DND-41 (cell line): Measurements from ENCODE around the gene IL26.
A peak's percentile ranks its signal among the peaks of the same experiment; 100 is the strongest.

Experiments
- ATAC-seq: fragments of 200-7000 bp; cut with Tn5 transposase; 3 replicates; pipeline ENCODE4 v1.9.1; 2021; ENCODE audit warnings: low read depth; ENCODE audit not compliant: insufficient read depth
- DNase-seq: peaks from one replicate; pipeline ENCODE4 v3.0.0-alpha.2; 2020
- H2AFZ ChIP-seq: 2 replicates; pipeline ENCODE4 v1.6.0; 2012; ENCODE audit warnings: low read depth, low read length
- H3K27ac ChIP-seq: 2 replicates; pipeline ENCODE4 v1.5.1; 2012; ENCODE audit warnings: low read length, inconsistent platforms
- H3K27me3 ChIP-seq: fragments of 200-600 bp; sonication (generic); 2 replicates; pipeline ENCODE4 v1.6.0; 2012; ENCODE audit warnings: low read length, mild to moderate bottlenecking, inconsistent platforms; ENCODE audit not compliant: insufficient read depth, poor library complexity
- H3K36me3 ChIP-seq: 2 replicates; pipeline ENCODE4 v1.5.1; 2012; ENCODE audit warnings: low read length, inconsistent platforms; ENCODE audit not compliant: insufficient read depth
- H3K4me1 ChIP-seq: 2 replicates; pipeline ENCODE4 v1.5.1; 2012; ENCODE audit warnings: mild to moderate bottlenecking, low read length; ENCODE audit not compliant: insufficient read depth
- H3K4me2 ChIP-seq: 2 replicates; pipeline ENCODE4 v1.6.0; 2012; ENCODE audit warnings: mild to moderate bottlenecking, moderate library complexity, low read length, inconsistent platforms; ENCODE audit not compliant: insufficient read depth
- H3K4me3 ChIP-seq, 2 experiments: fragments of 200-600 bp in 1 of 2; shearing (Covaris generic) in 1 of 2; 2 replicates each; pipeline ENCODE4 v1.5.1; 2012 to 2016; ENCODE audit warnings: inconsistent platforms in 2 of 2, low read length in 2 of 2, mild to moderate bottlenecking in 2 of 2, low read depth in 1 of 2, moderate library complexity in 1 of 2
- H3K79me2 ChIP-seq: 2 replicates; pipeline ENCODE4 v1.6.0; 2012; ENCODE audit warnings: low read length, inconsistent platforms; ENCODE audit not compliant: insufficient read depth
- H3K9ac ChIP-seq: 2 replicates; pipeline ENCODE4 v1.6.0; 2012; ENCODE audit warnings: low read depth, mild to moderate bottlenecking, inconsistent platforms, low read length, moderate library complexity
- H3K9me3 ChIP-seq: 2 replicates; pipeline ENCODE4 v1.5.1; 2012; ENCODE audit warnings: low read length, moderate library complexity, mild to moderate bottlenecking, inconsistent platforms; ENCODE audit not compliant: insufficient read depth, severe bottlenecking
- H4K20me1 ChIP-seq: 2 replicates; pipeline ENCODE4 v1.6.0; 2012; ENCODE audit warnings: low read length; ENCODE audit not compliant: insufficient read depth
- EZH2 ChIP-seq: IDR thresholded peaks from 3 replicates; pipeline ENCODE4 v1.6.1; 2012; ENCODE audit warnings: borderline replicate concordance, low read depth, mild to moderate bottlenecking, moderate library complexity, low read length, inconsistent platforms; ENCODE audit not compliant: severe bottlenecking
- TF ChIP-seq, protein P1 (sequence below): IDR thresholded peaks from 2 replicates; pipeline ENCODE4 v1.5.1; 2012; ENCODE audit warnings: borderline replicate concordance, low read length, moderate library complexity, mild to moderate bottlenecking; ENCODE audit not compliant: poor library complexity, severe bottlenecking; ENCODE audit errors: extremely low read depth

The IL26 gene

GRCh38 chr12:68206446-68206845 lies 19.2 kb downstream of the IL26 start:
- no peaks in the 10 kb centered on the region for H3K9me3 ChIP-seq
- no peaks in the 10 kb centered on the region for H3K4me1 ChIP-seq
- no peak overlapping the region for H2AFZ ChIP-seq
- peaks cover 15% of the 10 kb centered on the region for H3K27me3 ChIP-seq
- H3K27ac ChIP-seq: no peak overlapping the region
- H3K4me3 ChIP-seq: no peak overlapping the region
- ATAC-seq: no peak
- H3K36me3 ChIP-seq: no peaks in the 10 kb centered on the region
- no peaks in the 10 kb centered on the region for H3K79me2 ChIP-seq
- DNase-seq: no peak
- no peak overlapping the region for H3K4me2 ChIP-seq
- H4K20me1 ChIP-seq: no peaks in the 10 kb centered on the region
- H3K9ac ChIP-seq: no peak overlapping the region
- TF ChIP-seq, protein P1, sequence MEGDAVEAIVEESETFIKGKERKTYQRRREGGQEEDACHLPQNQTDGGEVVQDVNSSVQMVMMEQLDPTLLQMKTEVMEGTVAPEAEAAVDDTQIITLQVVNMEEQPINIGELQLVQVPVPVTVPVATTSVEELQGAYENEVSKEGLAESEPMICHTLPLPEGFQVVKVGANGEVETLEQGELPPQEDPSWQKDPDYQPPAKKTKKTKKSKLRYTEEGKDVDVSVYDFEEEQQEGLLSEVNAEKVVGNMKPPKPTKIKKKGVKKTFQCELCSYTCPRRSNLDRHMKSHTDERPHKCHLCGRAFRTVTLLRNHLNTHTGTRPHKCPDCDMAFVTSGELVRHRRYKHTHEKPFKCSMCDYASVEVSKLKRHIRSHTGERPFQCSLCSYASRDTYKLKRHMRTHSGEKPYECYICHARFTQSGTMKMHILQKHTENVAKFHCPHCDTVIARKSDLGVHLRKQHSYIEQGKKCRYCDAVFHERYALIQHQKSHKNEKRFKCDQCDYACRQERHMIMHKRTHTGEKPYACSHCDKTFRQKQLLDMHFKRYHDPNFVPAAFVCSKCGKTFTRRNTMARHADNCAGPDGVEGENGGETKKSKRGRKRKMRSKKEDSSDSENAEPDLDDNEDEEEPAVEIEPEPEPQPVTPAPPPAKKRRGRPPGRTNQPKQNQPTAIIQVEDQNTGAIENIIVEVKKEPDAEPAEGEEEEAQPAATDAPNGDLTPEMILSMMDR: no peak
- TF ChIP-seq EZH2: no peak

GRCh38 chr12:68203460-68203875 lies 22.1 kb downstream of the IL26 start:
- TF ChIP-seq EZH2: no peak
- TF ChIP-seq, protein P1: no peak
- Histone ChIP-seq H3K4me1 (peaks cover 7% of the 10 kb centered on the region), H3K27ac (no peak overlapping the region), H4K20me1 (no peaks in the 10 kb centered on the region), H3K36me3 (no peaks in the 10 kb centered on the region), H3K79me2 (no peaks in the 10 kb centered on the region), H2AFZ (no peak overlapping the region), H3K4me2 (no peak overlapping the region), H3K4me3 (no peak overlapping the region), H3K9me3 (no peaks in the 10 kb centered on the region), H3K27me3 (peaks cover 19% of the 10 kb centered on the region), H3K9ac (no peak overlapping the region)
- peak; percentile 62 for ATAC-seq
- no peak for DNase-seq

DNA sequence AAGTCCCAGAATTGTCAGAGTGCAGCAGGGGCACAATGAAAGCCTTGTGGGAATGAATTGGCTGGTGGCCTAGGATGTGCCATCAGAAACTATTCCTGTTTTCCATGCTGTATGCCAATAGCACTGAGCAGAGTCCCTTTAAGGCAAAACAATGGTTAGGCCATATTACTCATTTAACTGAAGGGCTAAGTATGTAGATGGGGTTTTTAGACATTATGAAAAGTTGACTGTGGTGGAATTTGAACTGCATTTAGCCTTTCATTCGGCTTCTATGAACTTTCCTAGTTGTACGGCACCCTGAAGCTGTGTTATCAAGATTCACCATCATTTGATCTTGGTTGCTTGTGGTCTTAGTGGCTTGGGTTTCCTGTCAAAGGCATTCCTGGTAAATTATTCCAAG lies 24.8 kb downstream of the IL26 start:
- Histone ChIP-seq H3K4me2 (no peak overlapping the region), H3K36me3 (no peaks in the 10 kb centered on the region), H3K9me3 (no peaks in the 10 kb centered on the region), H3K4me3 (no peak overlapping the region), H2AFZ (no peak overlapping the region), H3K4me1 (peaks cover 7% of the 10 kb centered on the region), H4K20me1 (no peaks in the 10 kb centered on the region), H3K27ac (no peak overlapping the region), H3K79me2 (no peaks in the 10 kb centered on the region), H3K9ac (no peak overlapping the region), H3K27me3 (peaks cover 10% of the 10 kb centered on the region)
- ATAC-seq (peak; percentile 66), DNase-seq (no peak)
- no peak for TF ChIP-seq EZH2
- TF ChIP-seq, protein P1: no peak

- ATAC-seq (no peak), DNase-seq (no peak)
- TF ChIP-seq EZH2: no peak
- TF ChIP-seq, protein P1: no peak
- no peak overlapping the region for H3K27ac ChIP-seq
- no peak overlapping the region for H3K9ac ChIP-seq
- no peak overlapping the region for H3K4me2 ChIP-seq
- H4K20me1 ChIP-seq: no peaks in the 10 kb centered on the region
- H2AFZ ChIP-seq: no peak overlapping the region
- no peak overlapping the region for H3K4me3 ChIP-seq
- peaks cover 7% of the 10 kb centered on the region for H3K4me1 ChIP-seq
- no peaks in the 10 kb centered on the region for H3K9me3 ChIP-seq
- H3K27me3 ChIP-seq: peaks cover 10% of the 10 kb centered on the region
- H3K36me3 ChIP-seq: no peaks in the 10 kb centered on the region
- no peaks in the 10 kb centered on the region for H3K79me2 ChIP-seq
These were observed 26.5 kb downstream of the IL26 start for GRCh38 chr12:68199127-68199526.
